ENCODE measurements around the gene NEXMIF. TPM values are rescaled to one million over a fixed set of nuclear protein-coding genes. Genes with fewer than 3 reads are reported as not detected.
A peak's percentile ranks its signal among the peaks of the same experiment; 100 is the strongest.
"Not testable (repeated sequence)": the region's sequence is repeated elsewhere in the genome, so short reads cannot be mapped to it uniquely, and the experiment has no call there.

NEXMIF gene
- 1.0 TPM for total RNA-seq

DNA sequence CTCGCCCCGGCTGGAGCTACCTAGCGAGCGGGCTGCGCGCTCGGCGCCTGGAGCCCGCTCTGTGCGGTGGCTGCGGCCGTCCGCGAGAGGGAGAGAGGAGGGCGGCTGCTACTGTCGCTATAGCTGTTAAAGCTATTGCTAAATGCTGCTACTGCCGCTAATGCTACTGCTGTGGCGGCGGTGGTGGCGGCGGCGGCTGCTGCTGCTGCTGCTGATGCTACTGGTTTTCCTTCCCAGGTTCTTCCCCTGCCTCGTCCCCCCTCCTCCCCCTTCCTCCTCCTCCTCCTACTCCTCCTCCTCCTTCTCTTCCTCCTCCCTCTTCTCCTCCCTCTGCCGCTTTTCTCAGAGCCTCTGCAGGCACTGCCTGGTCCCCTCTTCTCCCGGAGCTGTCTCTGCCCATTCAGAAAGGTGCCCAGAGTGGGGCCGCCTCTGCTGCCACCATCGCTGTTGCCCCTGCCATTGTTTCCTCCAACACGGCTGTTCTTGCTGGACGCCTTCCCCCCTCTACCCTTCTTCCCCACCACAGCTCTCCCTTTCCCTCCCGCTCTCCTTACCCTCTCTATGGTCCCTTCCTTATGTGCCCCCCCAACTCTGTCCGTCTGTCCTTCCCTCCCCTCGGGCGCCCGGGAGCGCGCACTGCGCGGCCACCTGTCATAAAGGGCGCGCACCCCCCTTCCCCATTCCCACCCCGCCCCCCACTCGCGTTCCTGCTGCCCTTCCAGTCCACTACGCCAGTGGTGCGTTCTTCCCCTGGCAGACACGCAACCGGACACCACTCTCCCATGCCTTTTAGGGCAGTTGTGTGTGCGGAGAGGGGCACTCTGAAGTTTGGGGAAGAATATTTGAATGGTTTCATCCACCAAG, at the start of gene NEXMIF:
TSS of gene NEXMIF (minus strand) at position 228 of the 864 bp plus-strand sequence.
- Histone ChIP-seq H3K9ac (ENCODE audit: low read depth in 1 of 3, low read length in 3 of 3) (peak within 1 kb of the TSS in 2 of 3 donors; percentile 32 to 57), H3K27me3 (ENCODE audit: control insufficient read depth in 3 of 3, insufficient read depth in 3 of 3, low read length in 3 of 3) (peaks cover 0 to 24% (median 2%) of the 10 kb centered on the region in 3 donors), H3K9me3 (ENCODE audit: control insufficient read depth in 3 of 3, low read length in 3 of 3) (no peaks in the 10 kb centered on the region), H3K4me3 (ENCODE audit: low read length in 3 of 3) (peak within 1 kb of the TSS; percentile 52 to 59 (median 54)), H3K4me1 (ENCODE audit: control insufficient read depth in 3 of 3, insufficient read depth in 3 of 3, low read length in 3 of 3) (peaks cover 0 to 11% (median 7%) of the 10 kb centered on the region in 3 donors), H3K27ac (ENCODE audit: low read depth, low read length) (no peak within 1 kb of the TSS), H3K36me3 (ENCODE audit: control insufficient read depth in 3 of 3, insufficient read depth in 3 of 3, low read length in 3 of 3) (no peaks in the 10 kb centered on the region)

DNA sequence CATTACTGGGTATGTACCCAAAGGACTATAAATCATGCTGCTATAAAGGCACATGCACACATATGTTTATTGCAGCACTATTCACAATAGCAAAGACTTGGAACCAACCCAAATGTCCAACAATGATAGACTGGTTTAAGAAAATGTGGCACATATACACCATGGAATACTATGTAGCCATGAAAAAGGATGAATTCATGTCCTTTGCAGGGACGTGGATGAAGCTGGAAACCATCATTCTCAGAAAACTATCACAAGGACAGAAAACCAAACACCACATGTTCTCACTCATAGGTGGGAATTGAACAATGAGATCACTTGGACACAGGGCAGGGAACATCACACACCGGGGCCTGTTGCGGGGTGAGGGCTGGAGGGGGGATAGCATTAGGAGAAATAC, 36.7 kb upstream of the NEXMIF start:
- not testable (repeated sequence) for H3K9ac ChIP-seq (ENCODE audit: low read depth in 1 of 3, low read length in 3 of 3); H3K27me3 ChIP-seq (ENCODE audit: control insufficient read depth in 3 of 3, insufficient read depth in 3 of 3, low read length in 3 of 3); H3K36me3 ChIP-seq (ENCODE audit: control insufficient read depth in 3 of 3, insufficient read depth in 3 of 3, low read length in 3 of 3); H3K4me1 ChIP-seq (ENCODE audit: control insufficient read depth in 3 of 3, insufficient read depth in 3 of 3, low read length in 3 of 3); H3K27ac ChIP-seq (ENCODE audit: low read depth, low read length); H3K9me3 ChIP-seq (ENCODE audit: control insufficient read depth in 3 of 3, low read length in 3 of 3); H3K4me3 ChIP-seq (ENCODE audit: low read length in 3 of 3)

DNA sequence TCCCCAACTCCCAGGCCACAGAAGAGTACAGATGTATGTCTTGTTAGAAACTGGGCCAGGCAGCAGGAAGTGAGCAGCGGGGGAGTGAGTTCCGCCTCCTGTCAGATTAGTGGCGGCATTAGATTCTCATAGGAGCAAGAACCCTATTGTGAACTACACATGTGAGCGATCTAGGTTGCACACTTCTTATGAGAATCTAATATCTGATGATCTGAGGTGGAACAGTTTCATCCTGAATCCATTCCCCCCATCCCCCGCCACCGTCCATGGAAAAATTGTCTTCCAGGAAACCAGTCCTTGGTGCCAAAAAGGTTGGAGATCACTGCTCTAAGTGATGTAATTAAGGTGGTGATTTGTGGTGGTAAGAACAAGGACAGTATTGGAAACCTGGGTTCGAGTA, 24.5 kb upstream of the NEXMIF start:
- Histone ChIP-seq H3K27me3 (ENCODE audit: control insufficient read depth in 3 of 3, insufficient read depth in 3 of 3, low read length in 3 of 3) (no peaks in the 10 kb centered on the region), H3K4me3 (ENCODE audit: low read length in 3 of 3) (no peak overlapping the region), H3K27ac (ENCODE audit: low read depth, low read length) (no peak overlapping the region), H3K36me3 (ENCODE audit: control insufficient read depth in 3 of 3, insufficient read depth in 3 of 3, low read length in 3 of 3) (no peaks in the 10 kb centered on the region), H3K4me1 (ENCODE audit: control insufficient read depth in 3 of 3, insufficient read depth in 3 of 3, low read length in 3 of 3) (no peaks in the 10 kb centered on the region), H3K9ac (ENCODE audit: low read depth in 1 of 3, low read length in 3 of 3) (no peak overlapping the region), H3K9me3 (ENCODE audit: control insufficient read depth in 3 of 3, low read length in 3 of 3) (peaks cover 0 to 4% (median 0%) of the 10 kb centered on the region in 3 donors)

DNA sequence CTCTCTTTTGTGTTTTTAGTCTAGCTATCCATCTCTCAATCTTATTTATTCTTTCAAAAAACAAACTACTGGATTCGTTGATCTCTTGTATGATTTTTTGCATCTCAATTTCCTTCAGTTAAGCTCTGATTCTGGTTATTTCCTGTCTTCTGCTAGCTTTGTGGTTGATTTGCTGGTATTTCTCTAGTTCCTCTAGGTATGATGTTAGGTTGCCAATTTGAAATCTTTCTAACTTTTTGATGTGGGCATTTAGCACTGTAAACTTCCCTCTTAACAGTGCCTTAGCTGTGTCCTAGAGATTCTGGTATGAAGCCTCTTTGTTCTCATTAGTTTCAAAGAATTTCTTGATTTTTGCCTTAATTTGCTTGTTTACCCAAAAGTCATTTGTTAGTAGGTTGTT, 15.2 kb upstream of the NEXMIF start:
- Histone ChIP-seq H3K36me3 (ENCODE audit: control insufficient read depth in 3 of 3, insufficient read depth in 3 of 3, low read length in 3 of 3) (no peaks in the 10 kb centered on the region), H3K9ac (ENCODE audit: low read depth in 1 of 3, low read length in 3 of 3) (no peak overlapping the region), H3K27ac (ENCODE audit: low read depth, low read length) (no peak overlapping the region), H3K9me3 (ENCODE audit: control insufficient read depth in 3 of 3, low read length in 3 of 3) (peaks cover 0 to 4% (median 0%) of the 10 kb centered on the region in 3 donors), H3K4me1 (ENCODE audit: control insufficient read depth in 3 of 3, insufficient read depth in 3 of 3, low read length in 3 of 3) (no peaks in the 10 kb centered on the region), H3K27me3 (ENCODE audit: control insufficient read depth in 3 of 3, insufficient read depth in 3 of 3, low read length in 3 of 3) (peaks cover 0 to 5% (median 2%) of the 10 kb centered on the region in 3 donors), H3K4me3 (ENCODE audit: low read length in 3 of 3) (no peak overlapping the region)

- H3K36me3 ChIP-seq (ENCODE audit: control insufficient read depth in 3 of 3, insufficient read depth in 3 of 3, low read length in 3 of 3) = no peaks in the 10 kb centered on the region
- H3K9ac ChIP-seq (ENCODE audit: low read depth in 1 of 3, low read length in 3 of 3) = no peak overlapping the region
- peaks cover 0 to 4% (median 0%) of the 10 kb centered on the region in 3 donors for H3K27me3 ChIP-seq (ENCODE audit: control insufficient read depth in 3 of 3, insufficient read depth in 3 of 3, low read length in 3 of 3)
- no peaks in the 10 kb centered on the region for H3K9me3 ChIP-seq (ENCODE audit: control insufficient read depth in 3 of 3, low read length in 3 of 3)
- H3K4me3 ChIP-seq (ENCODE audit: low read length in 3 of 3) = no peak overlapping the region
- no peaks in the 10 kb centered on the region for H3K4me1 ChIP-seq (ENCODE audit: control insufficient read depth in 3 of 3, insufficient read depth in 3 of 3, low read length in 3 of 3)
- H3K27ac ChIP-seq (ENCODE audit: low read depth, low read length) = no peak overlapping the region
Observed at GRCh38 chrX:74931214-74931613, 6.0 kb upstream of the NEXMIF start.

DNA sequence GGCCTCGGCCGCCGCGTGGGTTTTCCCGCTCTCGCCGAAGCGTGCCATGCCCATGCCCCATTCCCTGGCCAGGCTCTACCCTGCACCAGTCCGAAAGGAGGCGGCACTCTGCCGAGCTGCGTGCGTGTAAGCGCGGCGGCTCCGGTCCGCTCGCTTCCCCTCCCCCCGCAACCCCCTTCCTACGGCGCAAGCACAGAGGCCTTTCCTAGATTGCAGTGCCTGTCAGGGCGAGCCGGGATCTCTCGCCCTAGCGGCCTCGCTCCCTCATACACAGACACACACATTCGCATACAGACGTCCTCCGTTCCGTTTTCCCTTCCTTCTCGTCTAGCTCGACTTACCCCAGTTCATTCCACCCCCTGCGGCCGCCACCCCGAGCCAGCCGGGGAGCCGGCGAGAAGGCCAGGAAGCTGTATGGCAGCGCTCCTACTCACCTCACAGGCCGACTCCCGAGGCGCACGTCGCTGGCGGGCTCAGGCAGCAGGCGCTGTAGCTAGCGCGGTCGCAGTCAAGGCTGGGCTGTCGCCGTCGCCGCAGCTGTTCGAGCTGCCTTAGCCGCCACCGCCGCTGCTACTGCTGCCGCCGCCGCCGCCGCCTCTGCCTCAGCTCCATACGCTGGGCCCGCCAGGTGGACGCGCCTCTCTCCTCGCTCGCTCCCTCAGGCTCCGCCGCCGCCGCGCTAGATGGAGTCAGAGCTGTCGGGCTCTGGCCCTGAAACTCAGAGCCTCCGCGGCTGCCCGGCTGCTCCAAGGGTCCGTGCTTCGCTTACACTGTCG, 615 bp downstream of the NEXMIF start:
- Histone ChIP-seq H3K36me3 (ENCODE audit: control insufficient read depth in 3 of 3, insufficient read depth in 3 of 3, low read length in 3 of 3) (no peaks in the 10 kb centered on the region), H3K27ac (ENCODE audit: low read depth, low read length) (no peak overlapping the region), H3K9ac (ENCODE audit: low read depth in 1 of 3, low read length in 3 of 3) (peak overlapping the region in 2 of 3 donors; percentile 32 to 57), H3K9me3 (ENCODE audit: control insufficient read depth in 3 of 3, low read length in 3 of 3) (no peaks in the 10 kb centered on the region), H3K4me3 (ENCODE audit: low read length in 3 of 3) (peak overlapping the region; percentile 52 to 59 (median 54)), H3K27me3 (ENCODE audit: control insufficient read depth in 3 of 3, insufficient read depth in 3 of 3, low read length in 3 of 3) (peaks cover 0 to 24% (median 2%) of the 10 kb centered on the region in 3 donors), H3K4me1 (ENCODE audit: control insufficient read depth in 3 of 3, insufficient read depth in 3 of 3, low read length in 3 of 3) (peaks cover 0 to 11% (median 7%) of the 10 kb centered on the region in 3 donors)

GRCh38 chrX:74923942-74924448, 1.3 kb downstream of the NEXMIF start:
- Histone ChIP-seq H3K9me3 (ENCODE audit: control insufficient read depth in 3 of 3, low read length in 3 of 3) (no peaks in the 10 kb centered on the region), H3K27me3 (ENCODE audit: control insufficient read depth in 3 of 3, insufficient read depth in 3 of 3, low read length in 3 of 3) (peaks cover 0 to 24% (median 2%) of the 10 kb centered on the region in 3 donors), H3K4me3 (ENCODE audit: low read length in 3 of 3) (peak overlapping the region in 2 of 3 donors; percentile 52 to 59), H3K4me1 (ENCODE audit: control insufficient read depth in 3 of 3, insufficient read depth in 3 of 3, low read length in 3 of 3) (peaks cover 0 to 11% (median 7%) of the 10 kb centered on the region in 3 donors), H3K27ac (ENCODE audit: low read depth, low read length) (no peak overlapping the region), H3K36me3 (ENCODE audit: control insufficient read depth in 3 of 3, insufficient read depth in 3 of 3, low read length in 3 of 3) (no peaks in the 10 kb centered on the region), H3K9ac (ENCODE audit: low read depth in 1 of 3, low read length in 3 of 3) (peak overlapping the region in 1 of 3 donors; percentile 57)

DNA sequence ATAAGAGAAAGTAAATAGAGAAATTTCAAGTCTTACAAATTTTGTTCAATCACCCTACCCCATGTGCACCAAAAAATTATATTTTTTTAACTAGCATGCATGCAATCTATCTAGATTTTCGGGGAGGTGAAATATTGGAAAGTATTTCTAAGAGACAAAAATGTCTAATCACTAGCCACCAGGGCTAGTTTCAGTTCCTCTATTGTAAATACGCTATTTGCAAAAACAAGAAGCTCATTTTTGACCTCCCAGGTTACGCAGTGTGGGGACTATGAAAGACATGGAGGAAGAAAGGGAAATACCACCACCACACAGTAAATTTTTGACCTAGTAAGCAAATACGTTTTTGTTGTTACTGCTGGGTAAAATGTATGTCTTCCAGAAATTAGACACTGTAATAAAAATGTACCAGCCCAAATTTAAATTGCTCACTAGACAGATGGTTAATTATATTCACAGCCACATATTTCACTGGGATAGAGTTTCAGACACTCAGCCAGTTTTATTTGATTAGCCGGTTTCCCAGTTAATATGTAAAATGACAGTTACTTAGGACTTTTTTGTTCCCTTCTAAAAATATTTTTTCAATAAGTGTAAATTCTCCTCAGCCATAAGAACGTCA, 2.2 kb downstream of the NEXMIF start:
- Histone ChIP-seq H3K4me1 (ENCODE audit: control insufficient read depth in 3 of 3, insufficient read depth in 3 of 3, low read length in 3 of 3) (peaks cover 0 to 11% (median 7%) of the 10 kb centered on the region in 3 donors), H3K36me3 (ENCODE audit: control insufficient read depth in 3 of 3, insufficient read depth in 3 of 3, low read length in 3 of 3) (no peaks in the 10 kb centered on the region), H3K9me3 (ENCODE audit: control insufficient read depth in 3 of 3, low read length in 3 of 3) (no peaks in the 10 kb centered on the region), H3K4me3 (ENCODE audit: low read length in 3 of 3) (no peak overlapping the region), H3K27me3 (ENCODE audit: control insufficient read depth in 3 of 3, insufficient read depth in 3 of 3, low read length in 3 of 3) (peaks cover 0 to 24% (median 2%) of the 10 kb centered on the region in 3 donors), H3K9ac (ENCODE audit: low read depth in 1 of 3, low read length in 3 of 3) (no peak overlapping the region), H3K27ac (ENCODE audit: low read depth, low read length) (no peak overlapping the region)

DNA sequence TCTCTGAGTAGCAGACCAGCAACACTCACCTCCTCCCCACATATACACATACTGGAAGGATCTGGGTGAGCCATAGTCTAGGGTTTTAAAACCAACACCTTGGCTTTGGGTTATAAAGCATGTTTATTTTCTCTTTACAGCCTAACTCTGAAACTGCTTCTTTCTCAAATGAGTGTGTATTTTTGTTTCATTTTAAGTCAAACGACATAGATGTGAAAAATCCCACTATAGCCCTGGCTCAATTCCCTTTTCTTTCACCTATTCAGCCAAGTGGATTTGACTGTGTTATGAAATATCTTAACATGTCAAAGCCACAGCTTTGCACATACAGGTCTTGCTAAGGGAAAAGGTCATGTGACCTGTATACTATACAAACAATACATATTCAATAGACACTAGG, 13.8 kb downstream of the NEXMIF start:
- Histone ChIP-seq H3K27me3 (ENCODE audit: control insufficient read depth in 3 of 3, insufficient read depth in 3 of 3, low read length in 3 of 3) (no peaks in the 10 kb centered on the region), H3K27ac (ENCODE audit: low read depth, low read length) (no peak overlapping the region), H3K36me3 (ENCODE audit: control insufficient read depth in 3 of 3, insufficient read depth in 3 of 3, low read length in 3 of 3) (no peaks in the 10 kb centered on the region), H3K4me3 (ENCODE audit: low read length in 3 of 3) (no peak overlapping the region), H3K4me1 (ENCODE audit: control insufficient read depth in 3 of 3, insufficient read depth in 3 of 3, low read length in 3 of 3) (no peaks in the 10 kb centered on the region), H3K9ac (ENCODE audit: low read depth in 1 of 3, low read length in 3 of 3) (no peak overlapping the region), H3K9me3 (ENCODE audit: control insufficient read depth in 3 of 3, low read length in 3 of 3) (no peaks in the 10 kb centered on the region)

Data from skeletal muscle tissue (tissue), 4 donors.